NB4 (cell line): ENCODE results near the gene CDH9.

Experiments
- CTCF ChIP-seq: IDR thresholded peaks from one replicate; pipeline ENCODE4 v1.5.1; 2012; ENCODE audit warnings: low read depth, low read length
- POLR2A ChIP-seq: IDR thresholded peaks from 2 replicates; pipeline ENCODE4 v1.6.1; 2011; ENCODE audit warnings: mild to moderate bottlenecking; ENCODE audit not compliant: insufficient read length; ENCODE audit errors: extremely low read depth

DNA sequence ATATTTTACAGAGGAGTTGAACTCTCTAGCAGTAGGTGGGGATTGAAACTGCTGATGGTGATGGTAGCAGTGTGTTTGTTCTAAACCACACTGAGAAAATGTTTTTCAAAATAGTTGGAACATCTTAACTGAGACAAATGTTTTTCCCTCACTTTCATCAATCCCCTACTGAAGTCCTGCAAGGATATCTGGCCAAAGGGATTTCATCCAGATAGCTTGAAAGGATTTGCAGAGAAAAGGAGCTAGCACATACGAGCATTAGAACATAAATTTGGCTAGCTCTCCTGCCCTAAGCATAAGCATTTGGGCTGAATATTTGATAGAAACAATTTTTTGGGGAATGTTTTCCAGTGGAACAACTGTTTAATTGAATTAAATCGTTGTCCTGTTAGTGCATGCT lies 153.9 kb downstream of the CDH9 start:
- TF ChIP-seq CTCF (no peak), POLR2A (no peak)
